SK-N-SH (cell line): ENCODE measurements around the gene CEP55. TPM values are rescaled to one million over a fixed set of nuclear protein-coding genes. Genes with fewer than 3 reads are reported as not detected.
"Not testable (repeated sequence)": the region's sequence is repeated elsewhere in the genome, so short reads cannot be mapped to it uniquely, and the experiment has no call there.

Experiments
- CTCF ChIA-PET: fragments of 300-600, 350-600 bp; formaldehyde crosslinking; extraction: SDS; loops from one replicate; lab custom pipeline; 2021; lab: Yijun Ruan, JAX
- POLR2A ChIA-PET: fragments of 350-600 bp; sonication (Branson Sonifier 250); formaldehyde crosslinking; extraction: SDS; loops from one replicate; lab custom pipeline; 2020; ENCODE audit warnings: antibody characterized with exemption, inconsistent platforms; lab: Yijun Ruan, JAX
- DNase-seq: peaks from one replicate; pipeline ENCODE4 v3.0.0; 2012
- H2AFZ ChIP-seq: fragments of 200-600 bp; sonication (generic); 2 replicates; pipeline ENCODE4 v1.8.1; 2016; ENCODE audit warnings: antibody characterized with exemption, mild to moderate bottlenecking, low read depth
- H3F3A ChIP-seq: fragments of 200-600 bp; sonication (generic); replicated peaks from 2 replicates; pipeline ENCODE3; 2016; ENCODE audit warnings: antibody characterized with exemption, mild to moderate bottlenecking; ENCODE audit not compliant: insufficient read depth
- H3K27ac ChIP-seq, 2 experiments: fragments of 200-500 bp in 1 of 2; fragments of 200-600 bp in 1 of 2; sonication (Bioruptor generic) in 1 of 2; sonication (generic), shearing (Covaris generic) in 1 of 2; 2 replicates each; pipeline versions ENCODE4 v1.5.1 to v1.6.1; 2014 to 2016; ENCODE audit warnings: low read depth in 2 of 2, inconsistent platforms in 1 of 2, low read length in 1 of 2, mild to moderate bottlenecking in 1 of 2, mixed read lengths in 1 of 2
- H3K27me3 ChIP-seq: fragments of 200-600 bp; sonication (generic), shearing (Covaris generic); 2 replicates; pipeline ENCODE4 v1.6.1; 2016; ENCODE audit warnings: mixed run types; ENCODE audit not compliant: insufficient read depth
- H3K36me3 ChIP-seq, 2 experiments: fragments of 200-500 bp in 1 of 2; fragments of 200-600 bp in 1 of 2; sonication (Bioruptor generic) in 1 of 2; sonication (generic) in 1 of 2; replicated peaks in 1 of 2; 2 replicates each; pipeline versions ENCODE3 to v1.5.1; 2014 to 2016; ENCODE audit warnings: low read length in 1 of 2, mild to moderate bottlenecking in 1 of 2; ENCODE audit not compliant: insufficient read depth in 2 of 2, control insufficient read depth in 1 of 2
- H3K4me1 ChIP-seq, 2 experiments: fragments of 200-500 bp in 1 of 2; fragments of 200-600 bp in 1 of 2; sonication (Bioruptor generic) in 1 of 2; sonication (generic), shearing (Covaris generic) in 1 of 2; 2 replicates each; pipeline versions ENCODE4 v1.5.1 to v1.6.1; 2014 to 2016; ENCODE audit warnings: low read depth in 1 of 2, low read length in 1 of 2, mixed run types in 1 of 2; ENCODE audit not compliant: insufficient read depth in 2 of 2, control insufficient read depth in 1 of 2
- H3K4me2 ChIP-seq: fragments of 200-600 bp; sonication (generic), shearing (Covaris generic); 2 replicates; pipeline ENCODE4 v1.6.1; 2017; ENCODE audit warnings: mixed run types
- H3K4me3 ChIP-seq, 2 experiments: fragments of 200-500 bp in 1 of 2; fragments of 200-600 bp in 1 of 2; sonication (Bioruptor generic) in 1 of 2; sonication (generic), shearing (Covaris generic) in 1 of 2; 2 replicates each; pipeline versions ENCODE4 v1.5.1 to v1.8.1; 2014 to 2016; ENCODE audit warnings: low read depth in 2 of 2, inconsistent platforms in 1 of 2, low read length in 1 of 2, mild to moderate bottlenecking in 1 of 2, mixed read lengths in 1 of 2, moderate library complexity in 1 of 2
- H3K79me2 ChIP-seq: fragments of 200-600 bp; sonication (generic); 2 replicates; pipeline ENCODE4 v1.8.1; 2017; ENCODE audit warnings: mild to moderate bottlenecking; ENCODE audit not compliant: insufficient read depth
- H3K9ac ChIP-seq: fragments of 200-600 bp; sonication (generic); 2 replicates; pipeline ENCODE4 v1.6.1; 2017; ENCODE audit warnings: mixed run types
- H3K9me2 ChIP-seq: fragments of 200-600 bp; sonication (generic); 2 replicates; pipeline ENCODE4 v1.6.1; 2017; ENCODE audit warnings: mixed run types
- H3K9me3 ChIP-seq: fragments of 200-600 bp; sonication (generic); 2 replicates; pipeline ENCODE4 v1.6.1; 2017; ENCODE audit warnings: mixed run types, mild to moderate bottlenecking, moderate library complexity
- H4K20me1 ChIP-seq: fragments of 200-600 bp; sonication (generic); 2 replicates; pipeline ENCODE4 v1.6.1; 2017; ENCODE audit warnings: mild to moderate bottlenecking, mixed run types; ENCODE audit not compliant: insufficient read depth
- ELF1 ChIP-seq: IDR thresholded peaks from 2 replicates; pipeline ENCODE4 v1.4.0; 2012
- EZH2phosphoT487 ChIP-seq: fragments of 200-600 bp; sonication (generic); IDR thresholded peaks from 2 replicates; pipeline ENCODE4 v1.6.1; 2017; ENCODE audit warnings: low read depth, mixed run types, mild to moderate bottlenecking, antibody characterized with exemption, moderate library complexity, borderline replicate concordance
- IRF3 ChIP-seq: fragments of 150-350 bp; IDR thresholded peaks from 2 replicates; pipeline ENCODE4 v1.6.1; 2016; ENCODE audit warnings: mild to moderate bottlenecking, low read depth, low read length
- MEF2A ChIP-seq: IDR thresholded peaks from 2 replicates; pipeline ENCODE4 v1.4.0; 2012; ENCODE audit warnings: low read depth, borderline replicate concordance
- RAD21 ChIP-seq: IDR thresholded peaks from 2 replicates; pipeline ENCODE4 v1.6.1; 2012; ENCODE audit warnings: mild to moderate bottlenecking, low read length
- SMC3 ChIP-seq: IDR thresholded peaks from 2 replicates; pipeline ENCODE4 v1.6.1; 2012; ENCODE audit warnings: low read depth, low read length, improper control_type of control experiment
- WGBS: methylation state at CpG from one replicate; pipeline ENCODE4 v1.1.6; 2017; ENCODE audit warnings: low lambda C conversion rate; 5-methylcytosine and 5-hydroxymethylcytosine counted together
- polyA plus RNA-seq, 3 experiments: library from polyadenylated mRNA; depleted of rRNA; stranded (reverse); fragments of >200 nt; gene quantifications; 2 replicates each; pipeline ENCODE4 v1.2.3, GENCODE V29; 2012
- TF ChIP-seq, protein P1 (sequence below): fragments of 200-600 bp; sonication (generic); IDR thresholded peaks from 2 replicates; pipeline ENCODE4 v1.6.1; 2017; ENCODE audit warnings: antibody characterized with exemption, mild to moderate bottlenecking, moderate library complexity

Gene CEP55
- polyA plus RNA-seq, 1 of the 3 experiments (the other 2 are of a cell fraction) = 9.8 TPM

- no peak for TF ChIP-seq IRF3
- TF ChIP-seq, protein P1, sequence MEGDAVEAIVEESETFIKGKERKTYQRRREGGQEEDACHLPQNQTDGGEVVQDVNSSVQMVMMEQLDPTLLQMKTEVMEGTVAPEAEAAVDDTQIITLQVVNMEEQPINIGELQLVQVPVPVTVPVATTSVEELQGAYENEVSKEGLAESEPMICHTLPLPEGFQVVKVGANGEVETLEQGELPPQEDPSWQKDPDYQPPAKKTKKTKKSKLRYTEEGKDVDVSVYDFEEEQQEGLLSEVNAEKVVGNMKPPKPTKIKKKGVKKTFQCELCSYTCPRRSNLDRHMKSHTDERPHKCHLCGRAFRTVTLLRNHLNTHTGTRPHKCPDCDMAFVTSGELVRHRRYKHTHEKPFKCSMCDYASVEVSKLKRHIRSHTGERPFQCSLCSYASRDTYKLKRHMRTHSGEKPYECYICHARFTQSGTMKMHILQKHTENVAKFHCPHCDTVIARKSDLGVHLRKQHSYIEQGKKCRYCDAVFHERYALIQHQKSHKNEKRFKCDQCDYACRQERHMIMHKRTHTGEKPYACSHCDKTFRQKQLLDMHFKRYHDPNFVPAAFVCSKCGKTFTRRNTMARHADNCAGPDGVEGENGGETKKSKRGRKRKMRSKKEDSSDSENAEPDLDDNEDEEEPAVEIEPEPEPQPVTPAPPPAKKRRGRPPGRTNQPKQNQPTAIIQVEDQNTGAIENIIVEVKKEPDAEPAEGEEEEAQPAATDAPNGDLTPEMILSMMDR = no peak
- no peak for TF ChIP-seq ELF1
- no peak for TF ChIP-seq MEF2A
Measured at GRCh38 chr10:93535293-93535692, 38.9 kb downstream of the CEP55 start (continued).

DNA sequence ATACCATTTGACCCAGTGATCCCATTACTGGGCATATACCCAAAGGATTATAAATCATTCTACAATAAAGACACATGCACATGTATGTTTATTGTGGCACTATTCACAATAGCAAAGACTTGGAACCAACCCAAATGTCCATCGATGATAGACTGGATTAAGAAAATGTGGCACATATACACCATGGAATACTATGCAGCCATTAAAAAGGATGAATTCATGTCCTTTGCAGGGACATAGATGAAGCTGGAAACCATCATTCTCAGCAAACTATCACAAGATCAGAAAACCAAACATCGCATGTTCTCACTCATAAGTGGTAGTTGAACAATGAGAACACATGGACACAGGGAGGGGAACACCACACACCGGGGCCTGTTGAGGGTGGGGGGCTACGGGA lies 44.5 kb downstream of the CEP55 start:
- H3K27me3 ChIP-seq, POLR2A ChIA-PET: not testable (repeated sequence)

DNA sequence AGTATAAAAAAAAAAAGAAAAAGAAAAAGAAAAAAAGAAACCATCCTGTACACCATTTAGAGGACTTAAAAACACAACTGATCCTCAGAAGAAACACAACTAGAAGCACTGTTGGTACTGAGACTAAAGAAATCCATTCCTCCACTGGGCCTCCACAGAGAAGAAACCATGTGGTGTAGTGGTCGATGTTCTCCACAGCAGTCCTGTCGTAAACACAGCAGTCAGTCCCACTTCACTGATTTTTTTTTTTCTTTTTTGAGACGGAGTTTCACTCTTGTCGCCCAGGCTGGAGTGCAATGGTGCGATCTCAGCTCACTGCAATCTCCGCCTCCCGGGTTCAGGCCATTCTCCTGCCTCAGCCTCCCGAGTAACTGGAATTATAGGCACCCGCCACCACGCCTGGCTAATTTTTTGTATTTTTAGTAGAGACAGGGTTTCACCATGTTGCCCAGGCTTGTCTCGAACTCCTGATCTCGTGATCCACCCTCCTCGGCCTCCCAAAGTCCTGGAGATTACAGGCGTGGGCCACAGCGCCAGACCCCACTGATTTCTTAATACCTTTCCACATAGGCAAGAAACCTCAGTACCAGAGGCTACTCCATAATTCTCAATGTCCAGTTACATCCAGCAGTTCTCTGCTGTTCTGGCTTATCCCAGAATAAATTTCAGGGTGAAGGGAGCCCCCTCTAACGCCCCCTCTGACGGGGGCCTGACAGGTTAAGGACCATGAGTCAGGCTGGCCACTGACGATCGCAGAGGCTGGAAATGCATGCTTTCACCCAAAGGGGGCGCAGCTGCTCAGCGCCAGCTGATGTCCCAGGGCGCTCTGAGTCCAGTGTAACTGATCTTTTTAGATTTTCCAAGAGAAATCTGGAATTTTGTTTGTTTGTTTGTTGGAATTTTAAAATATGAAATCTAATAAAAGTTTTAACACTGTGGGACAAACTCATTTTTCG lies 45.3 kb downstream of the CEP55 start:
- peak; percentile 67 for DNase-seq
- Histone ChIP-seq H3K27ac (no peak overlapping the region), H3K4me1 (peaks cover 0 to 8% of the 10 kb centered on the region in 2 experiments; a peak in 1 of 4 replicates), H3K27me3 (no peaks in the 10 kb centered on the region), H3K4me3 (peak overlapping the region; percentile 25 to 39), H2AFZ (no peak overlapping the region), H4K20me1 (no peaks in the 10 kb centered on the region), H3K9me3 (no peaks in the 10 kb centered on the region), H3K9me2 (no peaks in the 10 kb centered on the region), H3K9ac (no peak overlapping the region), H3K79me2 (no peaks in the 10 kb centered on the region), H3F3A (no peaks in the 10 kb centered on the region), H3K4me2 (peak overlapping the region; percentile 61), H3K36me3 (no peaks in the 10 kb centered on the region)
- POLR2A ChIA-PET = no interaction called here
- CTCF ChIA-PET = interaction anchor here (0.6 to 3.5 kb wide), 25 partner anchors 9 to 416 kb away, joined by 3 to 31 read pairs (median 4); partner anchors contain the start of genes FRA10AC1 and LGI1
- 41% methylated on average over 23 of the region's 23 CpGs for WGBS
- TF ChIP-seq, protein P1 = peak; percentile 94
- peak; percentile 48 for TF ChIP-seq SMC3
- no peak for TF ChIP-seq EZH2phosphoT487
- peak; percentile 67 for TF ChIP-seq RAD21

More for the DNA sequence above, 44.5 kb downstream of the CEP55 start:
- H3K4me2 ChIP-seq, H3K9ac ChIP-seq, H3K9me2 ChIP-seq, H3K36me3 ChIP-seq, DNase-seq, H3K79me2 ChIP-seq, H3K4me3 ChIP-seq, H2AFZ ChIP-seq, H3K27ac ChIP-seq, H3F3A ChIP-seq, H3K9me3 ChIP-seq, H3K4me1 ChIP-seq, H4K20me1 ChIP-seq: not testable (repeated sequence)
- CTCF ChIA-PET = interaction anchor here (1.5 to 3.5 kb wide), 7 partner anchors 13 to 318 kb away, joined by 3 to 31 read pairs (median 8); no protein-coding TSS in a partner anchor
- WGBS = 81% methylated on average over 4 of the region's 4 CpGs
